ENCODE measurements around the gene GNG8.
A peak's percentile ranks its signal among the peaks of the same experiment; 100 is the strongest.

GNG8 gene

DNA sequence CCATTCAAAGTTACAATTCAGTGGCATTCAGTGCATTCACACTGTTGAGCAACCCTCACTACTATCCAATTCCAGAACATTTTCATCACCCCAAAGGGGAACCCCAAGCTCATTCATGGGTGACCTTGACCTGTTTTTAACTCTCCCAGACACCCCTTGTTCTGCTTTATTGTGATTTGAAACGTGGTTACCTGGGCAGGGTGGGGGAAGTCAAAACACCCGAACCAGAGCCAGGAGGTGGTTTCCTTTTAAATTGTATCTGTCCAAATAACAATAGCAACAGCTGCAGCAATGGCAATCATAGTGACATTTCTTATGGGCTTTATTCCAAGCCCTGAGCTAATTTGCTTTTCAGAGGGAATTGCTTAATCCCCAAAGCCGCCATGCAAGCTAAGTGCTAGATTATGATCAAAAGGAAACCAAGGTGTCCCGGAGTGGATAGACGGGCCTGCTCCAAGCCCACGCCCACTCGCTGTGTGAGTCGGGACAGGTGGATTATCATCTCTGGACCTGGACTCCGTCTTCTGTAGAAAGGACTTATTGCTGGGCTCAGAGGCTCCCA is 17.3 kb downstream of the GNG8 start:
- no peak for DNase-seq (ENCODE audit: low spot score)

DNA sequence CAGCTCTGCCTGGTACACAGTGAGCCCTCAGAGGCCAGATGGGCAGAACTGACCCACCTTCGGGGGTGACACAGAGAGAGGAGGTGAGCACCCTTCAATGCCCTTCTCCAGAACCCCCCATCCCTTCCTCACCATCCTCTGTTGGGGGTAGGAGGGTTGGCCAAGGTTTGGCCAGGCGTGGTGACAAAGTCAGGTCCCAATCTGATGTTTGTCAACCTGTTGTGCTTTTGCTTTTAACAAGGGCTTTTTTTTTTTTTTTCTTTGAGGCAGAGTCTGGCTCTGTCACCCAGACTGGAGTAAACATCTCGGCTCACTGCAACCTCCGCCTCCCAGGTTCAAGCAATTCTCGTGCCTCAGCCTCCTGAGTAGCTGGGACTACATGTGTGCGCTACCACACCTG is 18.4 kb downstream of the GNG8 start:
- DNase-seq (ENCODE audit: low spot score), result no peak

DNA sequence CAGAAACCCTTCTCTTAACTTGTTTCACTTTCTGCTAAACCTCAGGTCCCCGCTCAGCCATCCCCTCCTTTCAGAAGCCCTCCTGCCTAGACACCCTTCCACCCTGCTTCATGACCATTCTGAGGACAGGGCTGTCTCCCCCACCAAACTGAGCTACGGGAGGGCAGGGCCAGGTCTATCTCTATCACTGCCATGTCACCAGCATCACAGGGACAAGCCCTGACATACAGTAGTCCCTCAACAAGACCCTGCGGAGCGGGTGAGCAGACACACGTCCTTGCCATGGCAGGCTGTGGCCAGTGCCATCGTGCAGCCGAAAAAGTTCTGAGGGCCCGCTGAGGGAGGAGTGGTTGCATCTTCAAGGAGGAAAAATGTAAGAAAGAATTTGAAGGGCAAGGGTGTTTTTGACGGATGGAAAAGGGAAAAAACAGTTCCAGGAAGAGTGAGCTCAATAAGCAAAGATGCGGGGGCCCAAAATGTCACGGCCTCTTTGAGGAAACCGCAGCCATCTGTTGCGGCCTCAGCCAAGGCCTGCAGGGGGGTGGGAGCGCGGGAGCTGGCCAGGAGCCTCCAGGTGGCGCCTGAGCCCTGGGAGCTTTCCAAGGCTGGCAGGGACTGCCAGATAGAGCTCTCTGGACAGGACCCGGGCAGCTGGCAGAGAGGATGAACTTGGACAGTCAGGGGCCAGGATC is 19.2 kb downstream of the GNG8 start:
- peak; percentile 94 for DNase-seq (ENCODE audit: low spot score)

DNA sequence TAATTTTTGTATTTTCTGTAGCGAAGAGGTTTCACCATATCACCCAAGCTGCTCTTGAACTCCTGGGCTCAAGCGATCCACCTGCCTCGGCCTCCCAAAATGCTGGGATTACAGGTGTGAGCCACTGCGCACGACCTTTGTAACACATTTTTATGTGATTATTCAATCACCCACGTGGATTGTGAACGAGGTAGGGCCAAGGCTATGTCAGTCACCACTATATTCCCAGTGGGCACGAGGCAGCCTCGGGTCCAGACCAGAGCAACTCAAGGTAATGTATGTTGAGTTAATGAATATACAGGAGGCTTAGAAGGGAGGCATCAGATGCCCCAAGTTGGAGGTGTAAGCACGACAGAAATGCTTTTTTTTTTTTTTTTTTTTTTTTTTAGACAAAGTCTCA is 20.0 kb downstream of the GNG8 start:
- DNase-seq (ENCODE audit: low spot score), result no peak

DNA sequence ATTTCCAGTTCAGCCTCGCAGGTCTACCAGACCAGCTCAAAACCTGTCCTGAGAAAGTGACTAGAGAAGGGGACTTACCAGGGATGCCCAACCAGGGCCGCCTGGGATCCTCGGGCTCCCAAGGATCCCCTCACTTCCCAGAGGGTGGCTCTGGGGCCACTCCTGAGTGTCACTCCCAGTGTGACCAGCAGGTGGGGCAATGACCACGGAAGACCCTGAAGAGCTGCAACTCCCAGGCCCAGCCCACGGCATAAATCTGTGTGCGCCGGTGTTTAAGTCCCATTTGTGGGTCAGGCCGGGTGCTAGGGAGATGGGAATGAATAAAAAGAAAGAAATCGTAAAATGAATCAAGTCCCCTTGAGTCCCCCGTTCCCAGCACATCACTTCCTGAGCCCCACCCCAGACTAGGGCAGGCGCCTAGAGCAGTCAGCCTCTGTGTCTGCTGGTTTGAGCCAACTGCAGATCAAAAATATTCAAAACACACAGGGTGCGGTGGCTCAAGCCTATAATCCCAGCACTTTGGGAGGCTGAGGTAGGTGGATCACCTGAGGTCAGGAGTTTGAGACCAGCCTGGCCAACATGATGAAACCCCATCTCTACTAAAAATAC is 21.8 kb downstream of the GNG8 start:
- peak; percentile 93 for DNase-seq (ENCODE audit: low spot score)

DNA sequence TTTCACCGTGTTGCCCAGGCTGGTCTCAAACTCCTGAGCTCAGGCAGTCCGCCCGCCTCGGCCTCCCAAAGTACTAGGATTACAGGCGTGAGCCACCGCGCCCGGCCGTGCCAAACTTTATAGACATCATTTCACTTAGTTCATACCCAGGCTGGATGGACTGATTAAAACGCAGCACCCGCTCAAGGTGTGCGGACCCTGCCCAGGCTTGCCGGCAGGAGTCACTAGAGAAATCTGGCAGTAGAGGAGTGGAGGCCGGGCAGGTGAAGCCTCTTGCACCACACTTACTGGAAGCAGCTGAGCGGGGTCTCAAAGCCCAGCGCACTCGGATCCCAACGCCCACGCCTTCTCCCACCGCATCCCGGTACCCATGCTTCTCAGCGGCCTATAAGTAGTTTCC is 22.5 kb downstream of the GNG8 start:
- DNase-seq (ENCODE audit: low spot score), result peak; percentile 0

DNA sequence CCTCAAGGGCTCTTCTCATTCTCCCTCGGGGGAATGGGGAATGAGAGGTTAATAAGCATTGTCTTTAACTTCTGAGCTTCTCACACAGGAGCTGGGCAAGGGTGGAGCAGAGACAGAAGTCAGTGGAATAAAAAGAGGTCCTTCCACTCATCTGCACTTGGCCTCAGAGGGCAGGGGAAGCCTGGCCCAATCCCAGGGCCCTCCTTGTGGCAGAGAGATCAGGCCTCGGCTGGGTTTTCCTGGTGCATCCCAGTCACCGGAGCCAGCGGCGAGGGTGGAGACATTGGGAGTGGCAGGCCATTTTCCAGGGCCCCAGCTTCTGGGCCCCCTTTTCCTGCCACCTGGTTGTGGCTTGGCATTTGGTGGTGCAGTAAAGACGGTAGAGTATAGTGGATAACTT is 24.2 kb downstream of the GNG8 start:
- DNase-seq (ENCODE audit: low spot score), result no peak

DNA sequence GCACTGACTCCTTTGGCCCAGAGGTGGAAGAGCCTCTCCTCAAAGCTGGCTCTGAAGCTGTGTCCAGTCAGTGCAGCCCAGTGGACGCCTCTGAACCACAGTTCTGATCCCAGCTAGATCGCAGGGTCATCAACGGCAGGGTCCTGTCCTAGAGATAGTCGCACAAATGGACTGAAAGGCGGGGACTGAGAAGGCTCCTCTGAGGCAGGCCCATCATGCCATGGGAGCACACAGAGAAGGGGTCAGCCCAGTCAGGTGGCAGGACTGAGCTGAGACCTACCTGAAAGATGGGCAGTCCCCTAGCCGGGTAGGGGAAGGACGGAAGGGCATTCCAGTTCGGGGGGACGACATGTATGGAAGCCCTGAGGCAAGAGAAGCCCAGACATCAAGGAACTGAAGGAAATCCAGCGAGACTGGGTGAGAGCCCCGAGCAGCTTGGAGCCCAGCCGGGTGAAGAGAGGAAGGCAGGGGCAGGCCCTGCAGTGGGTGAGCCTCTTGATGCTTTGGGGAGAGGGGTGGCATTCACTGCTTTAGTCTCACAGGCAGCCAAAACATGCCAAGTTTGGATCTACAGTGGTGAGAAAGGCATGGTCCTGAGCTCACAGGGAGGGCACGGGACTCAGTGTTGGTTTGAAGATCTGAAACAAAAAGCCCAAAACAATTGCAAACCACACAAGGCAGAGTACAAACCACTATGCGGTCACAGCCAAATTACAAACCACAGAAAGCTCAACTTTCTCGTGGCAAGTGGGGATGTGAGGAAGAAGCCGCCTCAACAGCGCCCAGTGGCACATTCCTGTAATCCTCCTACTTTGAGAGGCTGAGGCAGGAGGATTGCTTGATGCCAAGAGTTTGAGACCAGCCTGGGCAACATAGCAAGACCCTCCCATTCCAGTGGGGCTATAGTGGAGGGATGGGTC is 24.9 kb downstream of the GNG8 start:
- no peak for DNase-seq (ENCODE audit: low spot score)

DNA sequence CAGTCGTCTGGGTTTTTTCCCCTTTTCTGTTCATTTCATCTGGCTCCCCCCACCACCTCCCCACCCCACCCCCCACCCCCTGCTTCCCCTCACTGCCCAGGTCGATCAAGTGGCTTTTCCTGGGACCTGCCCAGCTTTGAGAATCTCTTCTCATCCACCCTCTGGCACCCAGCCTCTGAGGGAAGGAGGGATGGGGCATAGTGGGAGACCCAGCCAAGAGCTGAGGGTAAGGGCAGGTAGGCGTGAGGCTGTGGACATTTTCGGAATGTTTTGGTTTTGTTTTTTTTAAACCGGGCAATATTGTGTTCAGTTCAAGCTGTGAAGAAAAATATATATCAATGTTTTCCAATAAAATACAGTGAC is 25.6 kb downstream of the GNG8 start:
- DNase-seq (ENCODE audit: low spot score), result no peak

DNA sequence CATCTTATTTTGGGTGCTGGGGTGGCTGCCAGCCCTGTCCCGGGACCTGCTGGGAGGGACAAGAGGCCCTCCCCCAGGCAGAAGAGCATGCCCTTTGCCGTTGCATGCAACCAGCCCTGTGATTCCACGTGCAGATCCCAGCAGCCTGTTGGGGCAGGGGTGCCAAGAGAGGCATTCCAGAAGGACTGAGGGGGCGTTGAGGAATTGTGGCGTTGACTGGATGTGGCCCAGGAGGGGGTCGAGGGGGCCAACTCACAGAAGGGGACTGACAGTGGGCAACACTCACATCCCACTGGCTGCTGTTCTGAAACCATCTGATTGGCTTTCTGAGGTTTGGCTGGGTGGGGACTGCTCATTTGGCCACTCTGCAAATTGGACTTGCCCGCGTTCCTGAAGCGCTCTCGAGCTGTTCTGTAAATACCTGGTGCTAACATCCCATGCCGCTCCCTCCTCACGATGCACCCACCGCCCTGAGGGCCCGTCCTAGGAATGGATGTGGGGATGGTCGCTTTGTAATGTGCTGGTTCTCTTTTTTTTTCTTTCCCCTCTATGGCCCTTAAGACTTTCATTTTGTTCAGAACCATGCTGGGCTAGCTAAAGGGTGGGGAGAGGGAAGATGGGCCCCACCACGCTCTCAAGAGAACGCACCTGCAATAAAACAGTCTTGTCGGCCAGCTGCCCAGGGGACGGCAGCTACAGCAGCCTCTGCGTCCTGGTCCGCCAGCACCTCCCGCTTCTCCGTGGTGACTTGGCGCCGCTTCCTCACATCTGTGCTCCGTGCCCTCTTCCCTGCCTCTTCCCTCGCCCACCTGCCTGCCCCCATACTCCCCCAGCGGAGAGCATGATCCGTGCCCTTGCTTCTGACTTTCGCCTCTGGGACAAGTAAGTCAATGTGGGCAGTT is 26.2 kb downstream of the GNG8 start:
- DNase-seq (ENCODE audit: low spot score), result no peak

DNA sequence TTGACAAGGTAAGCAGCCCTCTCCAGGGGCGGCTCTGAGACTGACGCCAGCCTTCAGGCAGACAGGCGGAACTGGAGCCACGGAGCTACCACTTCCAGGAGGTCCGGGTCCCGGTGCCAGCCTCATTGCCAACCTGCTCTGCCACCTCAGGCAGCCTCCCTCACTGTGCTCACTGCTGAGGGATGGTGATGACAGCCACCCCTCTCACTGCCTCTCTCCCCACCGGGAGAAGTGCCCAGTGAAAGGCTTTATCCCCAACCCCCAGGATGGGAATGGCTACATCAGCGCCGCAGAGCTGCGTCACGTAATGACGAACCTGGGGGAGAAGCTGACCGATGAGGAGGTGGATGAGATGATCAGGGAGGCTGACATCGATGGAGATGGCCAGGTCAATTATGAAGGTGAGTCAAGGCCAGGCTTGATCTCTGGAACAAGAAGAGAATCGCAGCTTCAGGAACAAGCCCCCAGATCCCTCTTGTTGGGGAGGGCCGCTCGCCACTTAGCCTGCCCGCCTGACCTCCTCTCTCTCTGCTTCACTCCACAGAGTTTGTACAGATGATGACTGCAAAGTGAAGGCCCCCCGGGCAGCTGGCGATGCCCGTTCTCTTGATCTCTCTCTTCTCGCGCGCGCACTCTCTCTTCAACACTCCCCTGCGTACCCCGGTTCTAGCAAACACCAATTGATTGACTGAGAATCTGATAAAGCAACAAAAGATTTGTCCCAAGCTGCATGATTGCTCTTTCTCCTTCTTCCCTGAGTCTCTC is 27.2 kb downstream of the GNG8 start:
- DNase-seq (ENCODE audit: low spot score), result no peak

DNA sequence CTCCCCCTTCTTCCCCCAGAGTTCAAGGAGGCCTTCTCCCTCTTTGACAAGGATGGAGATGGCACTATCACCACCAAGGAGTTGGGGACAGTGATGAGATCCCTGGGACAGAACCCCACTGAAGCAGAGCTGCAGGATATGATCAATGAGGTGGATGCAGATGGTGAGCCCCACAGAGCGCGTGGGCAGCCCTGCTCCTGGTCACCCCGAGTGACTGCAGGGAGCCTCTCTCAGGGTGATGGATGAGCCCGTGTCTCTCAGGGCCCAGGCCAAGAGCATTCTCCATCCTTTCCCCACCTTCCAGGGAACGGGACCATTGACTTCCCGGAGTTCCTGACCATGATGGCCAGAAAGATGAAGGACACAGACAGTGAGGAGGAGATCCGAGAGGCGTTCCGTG is 27.8 kb downstream of the GNG8 start:
- DNase-seq (ENCODE audit: low spot score), result no peak

DNA sequence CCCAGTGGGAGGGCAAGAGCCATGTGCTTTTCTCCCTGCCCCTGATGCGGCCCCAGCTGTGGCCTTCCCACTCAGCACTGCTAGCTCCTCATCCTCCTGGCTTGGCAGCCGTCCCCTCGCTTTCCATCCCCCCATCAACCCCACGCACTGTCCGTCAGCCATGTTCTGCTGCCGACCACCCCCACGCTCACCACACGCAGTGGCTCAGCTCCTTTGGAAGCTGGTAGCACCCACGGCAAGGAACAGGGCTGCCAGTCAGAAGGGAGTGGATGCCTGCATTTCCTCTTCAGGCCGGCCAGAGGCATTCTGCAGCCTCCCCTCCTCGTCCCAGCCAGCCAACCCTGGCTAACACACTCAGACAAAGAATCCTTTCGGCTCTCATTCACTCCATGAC is 28.6 kb downstream of the GNG8 start:
- no peak for DNase-seq (ENCODE audit: low spot score)

DNA sequence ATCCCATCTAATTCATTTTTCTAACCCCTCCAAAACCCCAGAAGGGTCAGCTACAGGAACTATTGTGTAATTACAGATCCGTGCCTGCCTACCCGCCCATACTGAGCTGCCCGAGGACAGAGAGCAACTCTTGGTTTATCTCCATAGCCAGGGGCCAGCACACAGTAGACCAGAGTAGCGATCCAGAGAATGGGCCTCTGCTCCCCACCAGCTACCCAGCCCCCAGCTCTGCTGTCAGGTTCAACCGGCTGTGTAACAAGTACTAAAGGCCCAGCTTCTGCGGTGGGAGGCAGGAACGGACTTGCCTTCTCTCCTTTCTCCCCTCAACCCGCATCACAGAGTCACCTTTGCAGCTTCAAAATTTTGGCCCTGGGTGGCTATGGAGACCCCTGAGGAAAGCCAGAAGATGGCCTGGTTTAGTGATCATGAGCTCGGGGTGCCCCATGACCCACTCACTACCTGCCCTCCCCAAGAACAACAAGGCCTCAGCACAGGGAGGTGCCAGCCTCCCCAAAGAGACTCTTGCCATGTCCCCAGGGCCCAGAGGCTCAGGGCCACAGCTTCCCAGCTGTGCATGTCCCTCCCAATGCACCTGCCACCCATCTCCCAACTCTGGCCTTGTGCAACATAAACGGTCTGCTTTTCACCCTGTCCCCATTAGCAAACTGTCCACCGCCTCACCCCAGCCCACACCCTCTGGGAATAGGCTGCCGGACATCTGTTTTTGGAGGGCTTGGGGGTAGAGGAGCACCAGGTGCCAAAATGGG is 29.1 kb downstream of the GNG8 start:
- DNase-seq (ENCODE audit: low spot score), result no peak

DNA sequence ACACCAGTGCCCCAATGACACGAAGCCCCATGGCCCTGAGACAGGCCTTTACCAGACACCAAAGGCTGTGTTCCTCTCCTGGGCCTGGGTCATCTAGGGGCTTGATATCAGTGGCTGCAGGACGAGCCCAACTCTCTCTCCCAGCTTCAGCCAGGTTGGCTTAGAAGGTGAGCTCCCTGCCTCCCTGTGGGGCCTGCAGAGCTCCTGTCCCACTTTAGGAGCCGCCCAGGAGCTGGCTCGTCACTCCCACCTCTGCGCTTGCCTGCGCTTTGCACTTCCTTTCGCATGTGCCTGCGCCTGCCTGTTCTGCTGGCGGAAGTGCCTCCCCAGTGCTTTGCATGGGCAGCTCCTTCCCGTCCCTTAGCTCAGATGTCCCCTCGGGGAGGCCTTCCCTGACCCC is 30.0 kb downstream of the GNG8 start:
- DNase-seq (ENCODE audit: low spot score), result no peak

DNA sequence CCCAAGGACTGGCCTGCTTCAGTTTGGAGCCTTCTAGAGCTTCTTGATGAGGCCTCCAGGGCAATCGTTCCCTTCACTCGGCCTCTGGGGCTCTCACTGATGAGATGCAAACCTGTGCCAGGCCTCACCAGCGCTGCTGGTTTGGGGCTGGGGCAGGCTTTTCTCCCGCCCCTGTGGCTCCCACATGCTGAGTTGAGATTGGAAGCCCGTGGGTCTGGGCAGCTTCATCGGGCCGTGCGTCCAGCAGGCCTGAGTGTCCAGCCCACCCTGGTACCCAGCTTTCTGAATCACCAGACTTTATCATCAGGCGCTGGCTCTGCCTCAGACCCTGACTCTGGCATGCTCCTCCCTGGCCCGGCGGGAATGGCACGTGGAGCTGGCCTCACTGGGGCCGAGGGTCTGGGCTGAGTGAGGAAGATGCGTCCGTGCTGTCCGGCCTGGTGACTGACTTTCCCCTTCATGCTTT is 30.6 kb downstream of the GNG8 start:
- DNase-seq (ENCODE audit: low spot score), result no peak

DNA sequence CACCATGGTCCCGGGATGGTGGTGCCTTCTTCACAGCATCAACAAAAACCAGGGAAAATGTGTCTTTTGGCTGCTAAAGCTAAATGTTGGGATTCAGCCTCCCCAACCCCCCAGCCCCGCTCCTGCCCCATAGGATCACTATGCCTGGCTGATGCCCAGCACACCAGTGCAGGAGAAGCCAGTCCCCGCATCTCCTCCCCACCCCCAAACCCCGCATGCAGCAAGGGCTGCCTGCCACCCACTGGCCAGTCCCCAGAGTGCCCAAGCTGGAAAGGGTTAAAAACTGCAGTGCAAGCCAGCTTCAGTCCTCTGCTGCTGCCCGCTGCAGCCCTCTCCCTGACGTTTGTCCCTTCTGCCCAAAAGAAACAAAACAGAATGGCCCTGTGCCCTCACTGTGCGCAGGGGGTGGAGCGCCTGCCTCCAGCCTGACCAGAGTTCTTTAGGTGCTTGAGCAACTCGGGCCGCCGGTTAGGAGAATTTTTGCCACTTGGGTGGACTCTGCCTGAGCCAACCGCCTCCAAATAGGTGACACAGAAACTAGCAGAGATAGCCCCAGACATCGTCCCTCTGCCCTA is 31.1 kb downstream of the GNG8 start:
- DNase-seq (ENCODE audit: low spot score), result no peak

DNA sequence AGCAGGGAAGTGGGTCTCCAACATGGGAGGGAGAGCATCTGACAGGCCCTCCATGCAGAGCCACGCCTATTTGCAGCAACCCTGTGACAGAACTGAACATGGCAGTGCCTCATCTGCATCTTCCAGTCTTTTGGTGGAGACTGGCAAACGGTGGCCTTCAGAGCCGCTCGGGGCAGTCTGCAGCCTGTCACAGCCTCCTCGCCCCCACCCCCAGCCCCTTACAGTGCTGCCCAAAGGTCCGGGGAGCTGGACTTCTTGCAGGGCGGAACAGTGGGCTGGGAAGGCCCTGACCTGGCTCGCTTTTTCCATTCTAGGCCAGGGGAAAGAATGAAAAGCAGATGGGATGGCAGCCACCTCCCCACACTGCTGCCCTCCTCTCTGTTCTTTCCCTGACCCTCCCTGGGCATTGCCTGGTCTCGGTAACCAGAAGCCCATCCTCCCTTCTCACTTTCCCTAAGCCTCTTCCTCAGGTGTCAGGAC is 32.2 kb downstream of the GNG8 start:
- no peak for DNase-seq (ENCODE audit: low spot score)

DNA sequence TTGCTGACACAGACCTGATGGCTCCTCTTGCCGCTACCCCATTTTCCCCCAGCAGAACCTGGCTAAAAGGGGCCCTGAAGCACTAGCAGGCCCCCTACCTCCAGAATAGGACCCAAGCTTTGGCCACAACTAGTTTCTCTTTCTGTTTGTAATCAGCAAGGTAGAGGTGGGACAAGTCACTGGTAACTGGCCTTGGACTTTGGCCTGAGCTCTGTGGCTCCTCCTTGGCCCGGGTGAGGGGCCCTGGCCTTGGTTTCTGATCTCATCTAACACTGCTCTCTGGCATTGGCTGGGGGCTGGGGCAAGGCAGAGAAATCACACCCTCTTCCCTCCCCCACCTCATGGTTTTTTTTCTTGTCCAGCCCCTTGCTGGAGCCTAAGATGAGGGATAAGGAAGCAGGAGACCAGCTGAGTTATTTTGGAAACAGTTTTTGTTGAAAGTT is 32.8 kb downstream of the GNG8 start:
- DNase-seq (ENCODE audit: low spot score), result peak; percentile 87
